Stimulated activated CD4-positive, alpha-beta T cell treated with anti-CD3 and anti-CD28 coated beads, TNF-alpha, amount 100 ng/mL, for 24 hours (primary cell): Measurements from ENCODE around the gene ANKRD13B.

Experiments used
- DNase-seq, 3 experiments: peaks; one replicate each; pipeline ENCODE4 v3.0.0-alpha.2; 2020; ENCODE audit warnings: low read depth in 3 of 3

ANKRD13B gene

GRCh38 chr17:29594519-29595090 is 1.7 kb downstream of the ANKRD13B start:
- DNase-seq, result no peak

- DNase-seq, result no peak
Measured at GRCh38 chr17:29595107-29595942, 2.4 kb downstream of the ANKRD13B start.

GRCh38 chr17:29595943-29596774 is 3.2 kb downstream of the ANKRD13B start:
- no peak for DNase-seq

GRCh38 chr17:29596811-29597210 is 3.9 kb downstream of the ANKRD13B start:
- no peak for DNase-seq

- DNase-seq, result no peak
Measured at GRCh38 chr17:29597361-29598172, 4.6 kb downstream of the ANKRD13B start.

- no peak for DNase-seq
Measured at GRCh38 chr17:29603109-29603674, 10.3 kb downstream of the ANKRD13B start.

- DNase-seq, result no peak
Measured at GRCh38 chr17:29607557-29608195, 14.7 kb downstream of the ANKRD13B start.

- no peak for DNase-seq
Measured at GRCh38 chr17:29608986-29609385, 16.1 kb downstream of the ANKRD13B start.

GRCh38 chr17:29610395-29610794 is 17.5 kb downstream of the ANKRD13B start:
- no peak for DNase-seq

GRCh38 chr17:29611351-29612093 is 18.6 kb downstream of the ANKRD13B start:
- no peak for DNase-seq

- no peak for DNase-seq
Measured at GRCh38 chr17:29612094-29612403, 19.1 kb downstream of the ANKRD13B start.

- DNase-seq, result no peak
Measured at GRCh38 chr17:29612404-29613280, 19.7 kb downstream of the ANKRD13B start.

GRCh38 chr17:29613352-29613837 is 20.5 kb downstream of the ANKRD13B start:
- peak; percentile 87 to 96 (median 89) for DNase-seq

GRCh38 chr17:29613856-29614255 is 20.9 kb downstream of the ANKRD13B start:
- DNase-seq, result no peak

- no peak for DNase-seq
Measured at GRCh38 chr17:29614349-29615047, 21.6 kb downstream of the ANKRD13B start.

GRCh38 chr17:29615048-29615385 is 22.1 kb downstream of the ANKRD13B start:
- DNase-seq, result peak in 1 of 3 experiments; percentile 55

- peak; percentile 66 to 85 (median 70) for DNase-seq
Measured at GRCh38 chr17:29615492-29616299, 22.8 kb downstream of the ANKRD13B start.
